Embryonic facial prominence (tissue), 1 donor: ENCODE results near the gene OR6K2.

Experiments used
- DNase-seq: peaks from one replicate; pipeline ENCODE4 v3.0.0-alpha.2; 2016; ENCODE audit errors: extremely low spot score

OR6K2 gene

DNA sequence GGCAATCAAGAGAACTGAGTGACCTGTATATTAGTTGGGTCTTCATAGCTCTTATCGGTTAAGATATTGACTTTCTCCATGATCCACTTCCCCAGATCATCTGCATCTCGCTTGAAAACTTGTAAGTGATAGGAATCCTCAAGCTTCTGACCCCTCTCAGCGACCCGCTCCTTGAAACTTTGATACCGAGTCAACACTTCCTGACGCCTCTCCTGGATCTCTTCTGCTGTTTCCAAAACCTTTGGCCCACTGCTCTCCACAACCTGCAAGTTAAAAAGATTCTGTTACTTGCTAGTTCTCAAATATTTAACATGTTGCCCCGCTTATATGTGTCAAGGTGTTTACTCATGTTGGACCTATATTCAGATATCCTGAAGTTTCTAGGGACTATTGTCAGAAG lies 15.4 kb downstream of the OR6K2 start:
- no peak for DNase-seq

GRCh38 chr1:158681606-158682005 lies 18.8 kb downstream of the OR6K2 start:
- DNase-seq: no peak

DNA sequence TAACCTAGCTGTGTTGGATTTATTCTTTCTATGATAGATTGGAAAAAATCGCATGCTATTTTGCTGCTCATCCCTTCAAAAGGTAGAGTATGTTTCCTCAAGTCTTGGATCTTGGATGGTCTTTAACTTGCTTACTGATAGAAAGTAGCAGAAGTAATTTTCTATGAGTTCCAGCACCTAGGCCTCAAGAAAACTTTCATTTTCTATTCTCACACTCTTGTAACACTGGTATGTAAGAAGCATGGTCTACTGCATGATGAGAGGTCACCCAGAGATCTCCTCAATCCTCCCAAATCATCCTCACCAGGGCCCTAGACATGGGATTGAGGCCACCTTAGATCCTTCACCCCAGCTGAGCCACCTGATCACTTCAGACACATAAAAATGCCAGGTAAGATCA lies 21.2 kb downstream of the OR6K2 start:
- no peak for DNase-seq

DNA sequence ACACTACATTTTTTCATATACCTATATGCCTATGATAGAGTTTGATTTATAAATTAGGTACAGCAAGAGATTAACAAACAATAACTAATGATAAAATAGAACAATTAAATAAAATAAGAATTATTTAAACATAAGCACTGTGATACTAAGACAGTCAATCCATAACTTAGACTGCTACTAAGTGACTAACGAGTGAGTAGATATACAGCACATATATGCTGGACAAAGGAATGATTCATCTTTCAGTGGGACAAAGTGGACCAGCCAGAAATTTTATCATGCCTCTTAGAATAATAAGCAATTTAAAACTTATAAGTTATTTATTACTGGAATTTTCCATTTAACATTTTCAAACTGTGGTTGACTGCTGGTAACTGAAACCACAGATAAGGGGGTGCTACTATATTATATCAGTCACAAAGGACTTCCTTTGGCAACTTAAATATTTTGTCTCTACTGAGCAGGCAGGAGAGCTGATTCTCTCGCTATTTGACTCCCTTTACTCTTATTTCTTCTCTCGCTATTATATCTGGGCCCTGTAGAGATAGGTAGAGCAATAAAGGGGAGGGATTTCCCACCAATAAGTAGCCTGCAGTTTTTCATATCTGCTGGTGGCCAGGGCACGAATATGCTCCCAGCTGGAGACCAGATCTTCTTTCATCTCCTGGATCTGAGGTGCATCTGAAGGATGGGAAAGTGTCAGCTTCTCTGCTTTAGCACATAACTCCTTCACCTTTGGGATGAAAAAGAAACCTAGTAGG lies 24.7 kb downstream of the OR6K2 start:
- no peak for DNase-seq

GRCh38 chr1:158674302-158674701 lies 26.1 kb downstream of the OR6K2 start:
- DNase-seq: no peak

DNA sequence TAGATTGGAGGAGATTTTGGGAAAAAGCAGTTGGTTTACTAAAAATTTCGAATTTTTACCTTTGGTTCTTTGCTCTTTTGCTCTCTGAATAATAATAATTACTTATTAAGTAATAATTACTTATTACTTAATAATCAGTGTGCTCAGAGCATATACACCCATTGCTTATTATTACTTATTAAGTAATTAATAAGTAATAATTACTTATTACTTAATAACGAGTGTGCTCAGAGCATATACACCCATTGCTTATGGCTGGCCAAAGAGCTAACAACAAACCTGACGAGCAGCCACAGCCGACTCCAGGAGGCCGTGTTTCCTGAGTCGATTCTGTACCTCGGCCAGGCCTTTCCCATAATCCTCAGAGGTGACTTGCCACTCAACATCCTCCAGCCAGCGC lies 34.4 kb downstream of the OR6K2 start:
- DNase-seq: no peak

- no peak for DNase-seq
Observed at GRCh38 chr1:158654571-158654970, 45.9 kb downstream of the OR6K2 start.

DNA sequence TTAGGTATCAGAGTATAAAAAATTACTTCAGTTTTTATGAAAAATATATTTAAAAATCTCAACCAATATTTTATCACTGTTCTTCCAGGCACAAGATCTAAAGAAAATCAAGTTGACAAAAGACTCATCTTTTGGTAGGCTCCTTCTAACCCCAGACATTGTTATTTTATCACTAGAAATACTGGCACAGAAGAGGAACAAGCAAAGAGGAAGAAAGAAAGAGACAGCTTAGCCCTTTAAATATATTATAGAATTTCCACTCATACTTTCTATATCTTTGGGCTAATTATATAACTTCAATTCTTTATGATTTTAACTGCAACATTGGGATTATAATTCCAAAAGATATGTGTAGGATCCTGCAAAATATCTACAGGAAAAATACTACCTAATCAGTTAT lies 46.4 kb downstream of the OR6K2 start:
- DNase-seq: no peak

DNA sequence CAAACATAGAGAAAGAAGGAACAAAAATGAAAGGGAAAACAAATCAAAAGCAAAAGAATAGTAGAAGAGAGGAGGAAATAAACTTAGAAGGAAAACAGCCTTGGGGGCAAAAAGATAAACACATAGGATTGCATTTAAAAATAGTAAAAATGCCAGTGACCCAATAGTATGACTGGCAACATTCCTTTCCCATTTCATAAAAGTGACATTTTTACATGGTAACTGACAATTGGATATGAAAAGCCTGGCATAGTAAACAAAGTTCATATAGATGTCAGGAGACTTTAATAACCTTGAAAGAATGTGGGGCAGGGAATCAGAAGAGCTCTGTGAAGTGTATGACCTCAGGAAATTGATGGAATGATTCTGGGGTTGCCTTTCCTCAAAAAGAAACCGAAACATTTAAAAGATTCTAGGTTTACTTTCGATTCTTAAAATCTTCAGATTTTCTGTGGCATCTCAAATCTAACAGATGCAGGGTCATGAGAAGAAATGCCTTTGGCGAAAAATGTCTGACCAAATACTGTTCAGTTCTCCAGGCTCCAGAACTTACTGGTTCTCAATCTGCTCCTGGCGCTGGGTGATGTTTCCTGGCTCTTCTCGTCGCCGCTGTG lies 47.6 kb downstream of the OR6K2 start:
- no peak for DNase-seq
